Tibial nerve (tissue), 3 donors: ENCODE results near the gene MIER2.

ENCODE experiments used
- POLR2A ChIP-seq, 2 donors: fragments of 450-650 bp; IDR thresholded peaks; one replicate each; pipeline ENCODE4 v1.6.1; 2017; ENCODE audit warnings: antibody characterized with exemption in 2 of 2, mild to moderate bottlenecking in 2 of 2, moderate library complexity in 2 of 2
- TF ChIP-seq, protein P1 (sequence below), 5 experiments: fragments of 200-600 bp in 3 of 5; fragments of 450-650 bp in 2 of 5; sonication (generic) in 3 of 5; IDR thresholded peaks; one replicate each; pipeline ENCODE4 v1.5.1; 2016 to 2019; ENCODE audit warnings: antibody characterized with exemption in 5 of 5, mild to moderate bottlenecking in 3 of 5, moderate library complexity in 2 of 5

DNA sequence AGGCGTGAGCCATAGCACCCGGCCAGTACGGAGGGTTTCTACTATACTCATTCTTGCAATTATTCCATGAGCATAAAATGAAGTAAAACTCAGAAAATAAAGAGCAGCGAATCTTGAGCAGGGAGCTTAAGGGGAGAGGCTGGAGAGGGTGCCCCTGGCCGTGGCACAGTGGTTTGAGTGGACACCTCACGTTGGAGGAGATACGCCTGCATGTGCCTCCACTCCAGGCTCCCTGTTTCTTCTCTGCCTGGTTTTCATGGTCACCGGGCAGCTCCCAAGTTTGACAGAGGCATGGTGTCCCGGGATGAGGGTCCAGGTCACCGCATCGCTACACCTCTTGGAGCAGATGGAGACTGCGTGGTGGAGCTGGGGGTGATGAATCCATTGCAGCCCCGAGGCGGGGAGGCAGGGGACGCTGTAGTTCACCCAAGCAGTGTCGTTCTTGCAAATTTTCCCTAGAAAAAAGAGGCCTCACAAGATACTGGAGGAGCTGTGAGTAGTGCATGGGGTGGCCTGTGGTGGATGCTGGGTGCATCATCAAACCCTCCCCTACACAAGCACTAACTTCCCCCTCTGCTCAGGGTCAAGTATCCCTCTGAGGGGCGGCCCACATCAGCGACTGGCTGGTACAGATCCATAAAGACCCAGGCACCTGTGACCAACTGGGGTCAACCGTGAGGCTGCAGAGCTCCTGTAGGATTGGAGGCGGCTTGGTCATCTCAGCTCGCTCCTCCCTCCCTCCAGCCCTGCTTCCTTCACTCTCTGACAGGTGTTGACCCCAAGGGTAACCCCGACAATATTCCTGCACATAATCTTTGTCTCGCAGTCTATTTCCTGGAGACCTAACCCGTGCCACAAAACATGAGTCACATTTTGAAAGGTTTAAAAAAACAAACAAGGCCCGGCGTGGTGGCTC lies 3.6 kb upstream of the MIER2 start:
- TF ChIP-seq, protein P1, sequence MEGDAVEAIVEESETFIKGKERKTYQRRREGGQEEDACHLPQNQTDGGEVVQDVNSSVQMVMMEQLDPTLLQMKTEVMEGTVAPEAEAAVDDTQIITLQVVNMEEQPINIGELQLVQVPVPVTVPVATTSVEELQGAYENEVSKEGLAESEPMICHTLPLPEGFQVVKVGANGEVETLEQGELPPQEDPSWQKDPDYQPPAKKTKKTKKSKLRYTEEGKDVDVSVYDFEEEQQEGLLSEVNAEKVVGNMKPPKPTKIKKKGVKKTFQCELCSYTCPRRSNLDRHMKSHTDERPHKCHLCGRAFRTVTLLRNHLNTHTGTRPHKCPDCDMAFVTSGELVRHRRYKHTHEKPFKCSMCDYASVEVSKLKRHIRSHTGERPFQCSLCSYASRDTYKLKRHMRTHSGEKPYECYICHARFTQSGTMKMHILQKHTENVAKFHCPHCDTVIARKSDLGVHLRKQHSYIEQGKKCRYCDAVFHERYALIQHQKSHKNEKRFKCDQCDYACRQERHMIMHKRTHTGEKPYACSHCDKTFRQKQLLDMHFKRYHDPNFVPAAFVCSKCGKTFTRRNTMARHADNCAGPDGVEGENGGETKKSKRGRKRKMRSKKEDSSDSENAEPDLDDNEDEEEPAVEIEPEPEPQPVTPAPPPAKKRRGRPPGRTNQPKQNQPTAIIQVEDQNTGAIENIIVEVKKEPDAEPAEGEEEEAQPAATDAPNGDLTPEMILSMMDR (IDR thresholded peaks at IDR 0.05) = no peak
- TF ChIP-seq POLR2A (IDR thresholded peaks at IDR 0.05) = no peak
